Cardiac atrium fibroblast (primary cell): ENCODE results near the gene SPOCK3. TPM values are rescaled to one million over a fixed set of nuclear protein-coding genes. Genes with fewer than 3 reads are reported as not detected.

Source experiments
- total RNA-seq: library from RNA; depleted of rRNA; stranded (reverse); fragments of >200 nt; gene quantifications from 2 replicates; pipeline ENCODE4 v1.2.3, GENCODE V29; 2015

The SPOCK3 gene
- total RNA-seq: 0.36 and 0.49 TPM in 2 replicates

GRCh38 chr4:167234316-167234881, at the start of gene SPOCK3:
Gene SPOCK3 (minus strand): TSS chr4:167234494.

